BLaER1 (cell line): ENCODE measurements around the gene FGD2.
"Not testable (repeated sequence)": the region's sequence is repeated elsewhere in the genome, so short reads cannot be mapped to it uniquely, and the experiment has no call there.

ENCODE experiments used
- H3K27ac ChIP-seq: shearing (Covaris generic); formaldehyde crosslinking; 2 replicates; pipeline ENCODE4 v1.8.1; 2022
- H3K27me3 ChIP-seq: shearing (Covaris generic); formaldehyde crosslinking; 2 replicates; pipeline ENCODE4 v1.8.1; 2022
- H3K36me3 ChIP-seq: shearing (Covaris generic); formaldehyde crosslinking; 2 replicates; pipeline ENCODE4 v1.8.1; 2022
- H3K4me1 ChIP-seq: shearing (Covaris generic); formaldehyde crosslinking; 2 replicates; pipeline ENCODE4 v1.8.1; 2022
- H3K4me2 ChIP-seq: shearing (Covaris generic); formaldehyde crosslinking; 2 replicates; pipeline ENCODE4 v1.8.1; 2022
- H3K4me3 ChIP-seq: shearing (Covaris generic); formaldehyde crosslinking; 2 replicates; pipeline ENCODE4 v1.8.1; 2022
- H3K9ac ChIP-seq: shearing (Covaris generic); formaldehyde crosslinking; 2 replicates; pipeline ENCODE4 v1.8.1; 2022
- H3K9me3 ChIP-seq: shearing (Covaris generic); formaldehyde crosslinking; 2 replicates; pipeline ENCODE4 v1.8.1; 2022
- H4K20me1 ChIP-seq: shearing (Covaris generic); formaldehyde crosslinking; 2 replicates; pipeline ENCODE4 v1.8.1; 2022
- Cebpa-rat ChIP-seq: shearing (Covaris generic); IDR thresholded peaks from 2 replicates; pipeline ENCODE4 v1.8.1; 2022

FGD2 gene

GRCh38 chr6:36986704-36987047 lies 18.8 kb upstream of the FGD2 start:
- peak overlapping the region; percentile 96 for H3K4me2 ChIP-seq
- no peaks in the 10 kb centered on the region for H3K27me3 ChIP-seq
- peak overlapping the region; percentile 96 for H3K9ac ChIP-seq
- H3K27ac ChIP-seq = peak overlapping the region; percentile 99
- H3K36me3 ChIP-seq = peaks cover 15% of the 10 kb centered on the region
- H4K20me1 ChIP-seq = peaks cover 35% of the 10 kb centered on the region
- H3K4me3 ChIP-seq = peak overlapping the region; percentile 99
- H3K9me3 ChIP-seq = no peaks in the 10 kb centered on the region
- peaks cover 39% of the 10 kb centered on the region for H3K4me1 ChIP-seq
- no peak for TF ChIP-seq Cebpa-rat

- Histone ChIP-seq H3K9me3 (no peaks in the 10 kb centered on the region), H4K20me1 (peaks cover 9% of the 10 kb centered on the region), H3K4me2 (no peak overlapping the region), H3K36me3 (no peaks in the 10 kb centered on the region), H3K4me1 (peaks cover 15% of the 10 kb centered on the region), H3K27ac (no peak overlapping the region), H3K9ac (no peak overlapping the region), H3K27me3 (no peaks in the 10 kb centered on the region), H3K4me3 (no peak overlapping the region)
- no peak for TF ChIP-seq Cebpa-rat
Measured at GRCh38 chr6:36989264-36989663, 16.2 kb upstream of the FGD2 start.

GRCh38 chr6:36990401-36990800 lies 15.1 kb upstream of the FGD2 start:
- not testable (repeated sequence) for H3K27me3 ChIP-seq, H3K36me3 ChIP-seq, H3K4me1 ChIP-seq, H3K9me3 ChIP-seq, H3K4me2 ChIP-seq, H3K27ac ChIP-seq, H3K4me3 ChIP-seq, H4K20me1 ChIP-seq, H3K9ac ChIP-seq

- Histone ChIP-seq H3K9ac (peak overlapping the region; percentile 75), H3K27ac (peak overlapping the region; percentile 93), H3K27me3 (no peaks in the 10 kb centered on the region)
Measured at GRCh38 chr6:36997811-36998722, 7.4 kb upstream of the FGD2 start.

GRCh38 chr6:36998723-36999038 lies 6.8 kb upstream of the FGD2 start:
- Histone ChIP-seq H4K20me1 (no peaks in the 10 kb centered on the region), H3K4me1 (peaks cover 82% of the 10 kb centered on the region), H3K27me3 (no peaks in the 10 kb centered on the region), H3K9ac (peak overlapping the region; percentile 75), H3K27ac (peak overlapping the region; percentile 93), H3K4me2 (peak overlapping the region; percentile 96), H3K36me3 (no peaks in the 10 kb centered on the region), H3K9me3 (no peaks in the 10 kb centered on the region), H3K4me3 (peak overlapping the region; percentile 48)
- TF ChIP-seq Cebpa-rat = no peak

More at GRCh38 chr6:36997811-36998722, 7.4 kb upstream of the FGD2 start:
- TF ChIP-seq Cebpa-rat = no peak
- Histone ChIP-seq H3K4me1 (peaks cover 76% of the 10 kb centered on the region), H4K20me1 (no peaks in the 10 kb centered on the region), H3K4me2 (peak overlapping the region; percentile 96), H3K4me3 (peak overlapping the region; percentile 48), H3K36me3 (no peaks in the 10 kb centered on the region), H3K9me3 (no peaks in the 10 kb centered on the region)

- Histone ChIP-seq H3K27ac (peak overlapping the region; percentile 93), H3K4me3 (peak overlapping the region; percentile 48), H3K4me2 (peak overlapping the region; percentile 96), H3K36me3 (no peaks in the 10 kb centered on the region), H4K20me1 (no peaks in the 10 kb centered on the region), H3K4me1 (peaks cover 87% of the 10 kb centered on the region), H3K27me3 (no peaks in the 10 kb centered on the region), H3K9me3 (no peaks in the 10 kb centered on the region), H3K9ac (peak overlapping the region; percentile 75)
- TF ChIP-seq Cebpa-rat = no peak
Measured at GRCh38 chr6:36999061-36999750, 6.2 kb upstream of the FGD2 start.

GRCh38 chr6:36999751-37000125 lies 5.7 kb upstream of the FGD2 start:
- Histone ChIP-seq H3K36me3 (no peaks in the 10 kb centered on the region), H3K27ac (peak overlapping the region; percentile 93), H3K4me3 (no peak overlapping the region), H3K9me3 (no peaks in the 10 kb centered on the region), H4K20me1 (no peaks in the 10 kb centered on the region), H3K4me1 (peaks cover 93% of the 10 kb centered on the region), H3K4me2 (peak overlapping the region; percentile 96), H3K27me3 (no peaks in the 10 kb centered on the region), H3K9ac (peak overlapping the region; percentile 75; the same call in 1 of the 2 replicates)
- no peak for TF ChIP-seq Cebpa-rat

- Histone ChIP-seq H3K9ac (peak overlapping the region; percentile 75), H3K9me3 (no peaks in the 10 kb centered on the region), H3K27ac (peak overlapping the region; percentile 89), H3K4me2 (peak overlapping the region; percentile 96), H3K27me3 (no peaks in the 10 kb centered on the region), H3K4me1 (peaks cover 100% of the 10 kb centered on the region), H3K4me3 (peak overlapping the region; percentile 56), H3K36me3 (no peaks in the 10 kb centered on the region), H4K20me1 (no peaks in the 10 kb centered on the region)
- TF ChIP-seq Cebpa-rat = no peak
Measured at GRCh38 chr6:37004044-37004980, 1.1 kb upstream of the FGD2 start.

- H3K9ac ChIP-seq = peak overlapping the region; percentile 43
- no peaks in the 10 kb centered on the region for H4K20me1 ChIP-seq
- H3K27me3 ChIP-seq = no peaks in the 10 kb centered on the region
- peak overlapping the region; percentile 89 for H3K27ac ChIP-seq
- peak overlapping the region; percentile 56 for H3K4me3 ChIP-seq
- peak overlapping the region; percentile 96 for H3K4me2 ChIP-seq
- no peaks in the 10 kb centered on the region for H3K9me3 ChIP-seq
- peaks cover 93% of the 10 kb centered on the region for H3K4me1 ChIP-seq
- H3K36me3 ChIP-seq = no peaks in the 10 kb centered on the region
- no peak for TF ChIP-seq Cebpa-rat
Measured at GRCh38 chr6:37005827-37006567, 542 bp downstream of the FGD2 start.
